Peyer's patch (tissue), 4 donors: ENCODE results near the gene HCAR3. TPM values are rescaled to one million over a fixed set of nuclear protein-coding genes. Genes with fewer than 3 reads are reported as not detected.
A peak's percentile ranks its signal among the peaks of the same experiment; 100 is the strongest.
"Not testable (repeated sequence)": the region's sequence is repeated elsewhere in the genome, so short reads cannot be mapped to it uniquely, and the experiment has no call there.

Experiments
- DNase-seq, 3 donors: peaks; one replicate each; pipeline ENCODE4 v3.0.0-alpha.2; 2017 to 2019
- H3K27ac ChIP-seq, 4 donors: fragments of 200-600 bp; sonication (generic); one replicate each; pipeline ENCODE4 v1.5.1; 2016 to 2019
- H3K27me3 ChIP-seq, 2 donors: fragments of 200-600 bp; sonication (generic); one replicate each; pipeline ENCODE4 v1.5.1; 2019
- H3K36me3 ChIP-seq, 3 donors: fragments of 200-600 bp; sonication (generic); one replicate each; pipeline ENCODE4 v1.5.1; 2016 to 2019
- H3K4me1 ChIP-seq, 4 donors: fragments of 200-600 bp; sonication (generic); one replicate each; pipeline ENCODE4 v1.5.1; 2016 to 2019
- H3K4me3 ChIP-seq, 4 donors: fragments of 200-600 bp; sonication (generic); 1 replicate in 3 of 4; 2 replicates in 1 of 4; pipeline ENCODE4 v1.5.1; 2016 to 2019; ENCODE audit warnings: mild to moderate bottlenecking in 1 of 4
- H3K9me3 ChIP-seq, 4 donors: fragments of 200-600 bp; sonication (generic); one replicate each; pipeline ENCODE4 v1.5.1; 2016 to 2019; ENCODE audit warnings: mild to moderate bottlenecking in 1 of 4
- CTCF ChIP-seq, 6 experiments: fragments of 450-650 bp in 4 of 6; fragments of 200-600 bp in 2 of 6; sonication (generic) in 1 of 6; IDR thresholded peaks; one replicate each; pipeline ENCODE4 v1.5.1; 2017 to 2019; ENCODE audit warnings: antibody characterized with exemption in 6 of 6, mild to moderate bottlenecking in 3 of 6, moderate library complexity in 1 of 6
- POLR2A ChIP-seq, 2 donors: fragments of 450-650 bp; IDR thresholded peaks; one replicate each; pipeline ENCODE4 v1.5.1; 2017; ENCODE audit warnings: antibody characterized with exemption in 2 of 2, mild to moderate bottlenecking in 2 of 2, moderate library complexity in 2 of 2
- total RNA-seq, 4 donors: library from RNA; depleted of rRNA; stranded (reverse); fragments of >200 nt; gene quantifications; one replicate each; pipeline ENCODE4 v1.1.0, GENCODE V29; 2016

The HCAR3 gene
- total RNA-seq, result not detected

- not testable (repeated sequence) for H3K36me3 ChIP-seq, H3K4me1 ChIP-seq, H3K4me3 ChIP-seq, H3K27ac ChIP-seq, H3K9me3 ChIP-seq, H3K27me3 ChIP-seq
- DNase-seq, result peak in 1 of 3 donors; percentile 41
Measured at GRCh38 chr12:122716658-122717057, at the start of gene HCAR3. HCAR3 (minus strand) TSS chr12:122716811; CDS start chr12:122716737, 74 bp downstream.

GRCh38 chr12:122757568-122757967 is 41.0 kb upstream of the HCAR3 start:
- H3K27me3 ChIP-seq, result no peaks in the 10 kb centered on the region
- H3K36me3 ChIP-seq, result peaks cover 0 to 70% (median 4%) of the 10 kb centered on the region in 3 donors
- no peak overlapping the region for H3K4me3 ChIP-seq
- H3K9me3 ChIP-seq, result no peaks in the 10 kb centered on the region
- peaks cover 0 to 12% (median 3%) of the 10 kb centered on the region in 4 donors for H3K4me1 ChIP-seq
- no peak overlapping the region for H3K27ac ChIP-seq
- no peak for DNase-seq
- TF ChIP-seq CTCF (IDR thresholded peaks at IDR 0.05), result no peak
- TF ChIP-seq POLR2A (IDR thresholded peaks at IDR 0.05), result no peak

- TF ChIP-seq CTCF (IDR thresholded peaks at IDR 0.05) (no peak), POLR2A (IDR thresholded peaks at IDR 0.05) (no peak)
- H3K27me3 ChIP-seq, result no peaks in the 10 kb centered on the region
- no peak for DNase-seq
- no peak overlapping the region for H3K4me3 ChIP-seq
- peaks cover 0 to 17% (median 6%) of the 10 kb centered on the region in 4 donors for H3K4me1 ChIP-seq
- no peaks in the 10 kb centered on the region for H3K9me3 ChIP-seq
- no peak overlapping the region for H3K27ac ChIP-seq
- H3K36me3 ChIP-seq, result peaks cover 0 to 59% (median under 1%) of the 10 kb centered on the region in 3 donors
Measured at GRCh38 chr12:122754790-122755189, 38.2 kb upstream of the HCAR3 start.

GRCh38 chr12:122753319-122753650 is 36.7 kb upstream of the HCAR3 start:
- H3K27ac ChIP-seq, result peak overlapping the region; percentile 74 to 90 (median 85)
- H3K27me3 ChIP-seq, result no peaks in the 10 kb centered on the region
- H3K4me1 ChIP-seq, result peaks cover 0 to 17% (median 6%) of the 10 kb centered on the region in 4 donors
- peak overlapping the region; percentile 62 to 97 (median 86) for H3K4me3 ChIP-seq
- H3K9me3 ChIP-seq, result no peaks in the 10 kb centered on the region
- DNase-seq, result peak in 1 of 3 donors; percentile 38
- no peak for TF ChIP-seq POLR2A (IDR thresholded peaks at IDR 0.05)
- no peak for TF ChIP-seq CTCF (IDR thresholded peaks at IDR 0.05)
- peaks cover 0 to 43% (median 0%) of the 10 kb centered on the region in 3 donors for H3K36me3 ChIP-seq

- DNase-seq, result peak; percentile 98 to 100 (median 100)
- peaks cover 0 to 38% (median 0%) of the 10 kb centered on the region in 3 donors for H3K36me3 ChIP-seq
- H3K27ac ChIP-seq, result peak within 1 kb of the TSS; percentile 78 to 90 (median 85)
- no peaks in the 10 kb centered on the region for H3K9me3 ChIP-seq
- TF ChIP-seq CTCF (IDR thresholded peaks at IDR 0.05), result peak; percentile 74 to 93 (median 84)
- peak; percentile 55 to 72 for TF ChIP-seq POLR2A (IDR thresholded peaks at IDR 0.05)
- no peaks in the 10 kb centered on the region for H3K27me3 ChIP-seq
- H3K4me1 ChIP-seq, result peaks cover 0 to 17% (median 6%) of the 10 kb centered on the region in 4 donors
- peak within 1 kb of the TSS; percentile 62 to 97 (median 86) for H3K4me3 ChIP-seq
Measured at GRCh38 chr12:122752464-122753318, 36.1 kb upstream of the HCAR3 start, which contains the start of gene DENR. DENR (plus strand) TSS chr12:122752824; CDS start chr12:122753702, 878 bp downstream.

GRCh38 chr12:122750781-122751515 is 34.3 kb upstream of the HCAR3 start:
- DNase-seq, result peak in 1 of 3 donors; percentile 42
- not testable (repeated sequence) for H3K27ac ChIP-seq, H3K9me3 ChIP-seq, H3K4me3 ChIP-seq, H3K27me3 ChIP-seq
- H3K4me1 ChIP-seq, result peaks cover 0 to 17% (median 6%) of the 10 kb centered on the region in 4 donors
- H3K36me3 ChIP-seq, result peaks cover 0 to 20% (median 0%) of the 10 kb centered on the region in 3 donors
